Measurements from ENCODE around the gene KDM4B. TPM values are rescaled to one million over a fixed set of nuclear protein-coding genes. Genes with fewer than 3 reads are reported as not detected.

Gene KDM4B
- total RNA-seq, 1 experiment from 2014 or later: 35.9 TPM

GRCh38 chr19:5012688-5013457, 44.0 kb downstream of the KDM4B start:
- no peak for DNase-seq (ENCODE audit: low read depth, low spot score)
- peaks cover 12% of the 10 kb centered on the region for H3K79me2 ChIP-seq (ENCODE audit: insufficient read depth, low read length)

More at GRCh38 chr19:5012688-5013457, 44.0 kb downstream of the KDM4B start:
- Histone ChIP-seq H3K9me2 (ENCODE audit: insufficient read depth) (no peaks in the 10 kb centered on the region), H3K9me3 (ENCODE audit: control insufficient read depth in 1 of 2, insufficient read depth in 1 of 2, low read depth in 1 of 2, low read length in 2 of 2) (no peaks in the 10 kb centered on the region), H3K27me3 (ENCODE audit: insufficient read depth, low read length) (no peaks in the 10 kb centered on the region), H3K4me3 (replicated peaks in 1 of 2; ENCODE audit: low read depth in 1 of 2, low read length in 2 of 2) (no peak overlapping the region), H3K4me1 (ENCODE audit: control insufficient read depth in 1 of 2, insufficient read depth in 2 of 2, low read length in 2 of 2) (peaks cover 2 to 12% of the 10 kb centered on the region in 2 experiments; a peak in 3 of 4 replicates), H3K36me3 (ENCODE audit: control insufficient read depth in 1 of 2, insufficient read depth in 2 of 2, low read length in 2 of 2) (peaks cover 0 to 4% of the 10 kb centered on the region in 2 experiments; a peak in 1 of 4 replicates), H4K20me1 (ENCODE audit: insufficient read depth) (no peaks in the 10 kb centered on the region), H3K4me2 (ENCODE audit: low read length) (no peak overlapping the region), H3K9ac (ENCODE audit: low read length) (no peak overlapping the region), H3K27ac (ENCODE audit: low read depth, low read length) (no peak overlapping the region), H2AFZ (ENCODE audit: low read depth, low read length, poor library complexity, severe bottlenecking) (no peak overlapping the region)
- no peak for TF ChIP-seq ZBTB33 (IDR thresholded peaks at IDR 0.05; ENCODE audit: extremely low read depth, insufficient replicate concordance, low read length)
- TF ChIP-seq FOSL1 (IDR thresholded peaks at IDR 0.05; ENCODE audit: low read depth): no peak
- no peak for TF ChIP-seq EZH2phosphoT487 (IDR thresholded peaks at IDR 0.05; ENCODE audit: borderline replicate concordance)
- no peak for TF ChIP-seq POLR2AphosphoS5 (IDR thresholded peaks at IDR 0.05; ENCODE audit: low read depth, low read length)
- TF ChIP-seq ZFX (IDR thresholded peaks at IDR 0.05): no peak
- TF ChIP-seq JUND (IDR thresholded peaks at IDR 0.05): no peak
- no peak for TF ChIP-seq POLR2A (IDR thresholded peaks at IDR 0.05; ENCODE audit: borderline replicate concordance, extremely low read depth, insufficient read depth, insufficient read length)
- no peak for TF ChIP-seq ATF3 (IDR thresholded peaks at IDR 0.05)
- TF ChIP-seq ELF1 (IDR thresholded peaks at IDR 0.05; ENCODE audit: borderline replicate concordance, low read depth): no peak
- TF ChIP-seq RAD21 (IDR thresholded peaks at IDR 0.05; ENCODE audit: low read depth): no peak
- no peak for TF ChIP-seq EZH2 (IDR thresholded peaks at IDR 0.05)
- no peak for TF ChIP-seq SP1 (IDR thresholded peaks at IDR 0.05; ENCODE audit: low read depth)
- no peak for ATAC-seq
- ChIA-PET CTCF (interaction anchor here (4.2 kb wide), 1 partner anchor 11 kb away, joined by 17 read pairs; no protein-coding TSS in a partner anchor), RAD21 (ENCODE audit: low non-redundant PET in 1 of 2, low total read pairs in 2 of 2, uncharacterized antibody in 2 of 2, unreplicated experiment in 2 of 2) (no interaction called here), POLR2A (no interaction called here)
- no TSS peak for BruUV-seq (replicated peaks)
- intact Hi-C loops (cut with micrococcal nuclease): no loop called here

All from HCT116 (cell line).